ENCODE data around the gene RNASE3. TPM values are rescaled to one million over a fixed set of nuclear protein-coding genes. Genes with fewer than 3 reads are reported as not detected.
"Not testable (repeated sequence)": the region's sequence is repeated elsewhere in the genome, so short reads cannot be mapped to it uniquely, and the experiment has no call there.

RNASE3 gene
- total RNA-seq = not detected in 2 replicates
- long read RNA-seq = 0 reads

DNA sequence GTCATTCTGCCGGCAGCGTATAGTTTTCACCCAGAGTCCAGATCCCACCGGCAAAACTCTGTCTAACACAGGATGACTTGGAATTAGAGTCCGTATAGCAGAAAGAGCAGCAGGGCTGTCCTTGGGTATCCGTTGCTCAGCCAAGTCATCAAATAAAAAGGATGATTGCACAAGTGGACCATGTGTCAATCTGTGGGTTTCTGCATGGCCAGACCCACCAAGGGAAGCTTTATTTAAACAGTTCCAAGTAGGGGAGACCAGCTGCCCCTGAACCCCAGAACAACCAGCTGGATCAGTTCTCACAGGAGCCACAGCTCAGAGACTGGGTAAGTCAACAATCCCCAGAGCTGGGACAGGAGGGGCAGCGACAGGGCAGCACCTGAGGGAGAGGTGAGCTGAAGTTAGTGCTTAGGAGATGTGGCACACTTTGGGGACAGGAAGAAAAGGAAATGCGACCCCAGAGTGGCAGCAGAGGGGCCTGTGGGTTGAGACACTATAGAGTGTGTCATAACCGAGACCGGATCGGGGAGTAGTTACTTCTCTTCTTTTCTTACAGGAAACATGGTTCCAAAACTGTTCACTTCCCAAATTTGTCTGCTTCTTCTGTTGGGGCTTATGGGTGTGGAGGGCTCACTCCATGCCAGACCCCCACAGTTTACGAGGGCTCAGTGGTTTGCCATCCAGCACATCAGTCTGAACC is at the start of gene RNASE3:
TSS of gene RNASE3 (plus strand) at position 260 of the 700 bp plus-strand sequence. CDS start at position 562, 302 bp downstream.
- not testable (repeated sequence) for H3K4me3 Mint-ChIP-seq (ENCODE audit: unreplicated experiment); H3K9me3 Mint-ChIP-seq (ENCODE audit: unreplicated experiment); H3K27ac Mint-ChIP-seq (ENCODE audit: unreplicated experiment); DNase-seq (ENCODE audit: extremely low spot score, unreplicated experiment); H3K4me1 Mint-ChIP-seq (ENCODE audit: unreplicated experiment); H3K36me3 Mint-ChIP-seq (ENCODE audit: unreplicated experiment)
- peaks cover 14% of the 10 kb centered on the region for H3K27me3 Mint-ChIP-seq (ENCODE audit: unreplicated experiment)

DNA sequence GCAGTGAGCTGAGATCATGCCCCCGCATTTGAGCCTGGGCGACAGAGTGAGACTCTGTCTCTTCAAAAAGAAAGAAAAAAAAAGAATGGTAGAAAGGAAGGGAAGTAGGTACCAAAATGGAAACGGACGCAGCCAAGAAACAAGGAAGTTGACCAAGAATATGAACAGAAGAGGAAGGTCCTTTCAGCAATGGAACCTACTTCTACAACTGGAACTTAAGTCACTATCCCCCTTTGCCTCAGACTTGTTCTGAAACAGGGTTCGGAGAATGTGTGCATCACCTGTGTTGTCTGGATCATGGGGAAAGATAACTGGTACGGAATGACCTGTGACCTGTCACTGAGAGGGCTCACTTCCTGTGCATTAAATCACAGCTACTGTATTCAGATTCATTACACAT is 44.6 kb upstream of the RNASE3 start:
- Mint-ChIP-seq H3K36me3 (ENCODE audit: unreplicated experiment) (no peaks in the 10 kb centered on the region), H3K27me3 (ENCODE audit: unreplicated experiment) (peaks cover 13% of the 10 kb centered on the region), H3K4me3 (ENCODE audit: unreplicated experiment) (no peak overlapping the region), H3K9me3 (ENCODE audit: unreplicated experiment) (no peaks in the 10 kb centered on the region), H3K27ac (ENCODE audit: unreplicated experiment) (no peak overlapping the region), H3K4me1 (ENCODE audit: unreplicated experiment) (no peaks in the 10 kb centered on the region)
- TF ChIP-seq CTCF (IDR thresholded peaks at IDR 0.05) = no peak
- no peak for DNase-seq (ENCODE audit: extremely low spot score, unreplicated experiment)

GRCh38 chr14:20848316-20848954 is 42.8 kb upstream of the RNASE3 start:
- DNase-seq (ENCODE audit: extremely low spot score, unreplicated experiment) = no peak
- no peaks in the 10 kb centered on the region for H3K9me3 Mint-ChIP-seq (ENCODE audit: unreplicated experiment)
- no peaks in the 10 kb centered on the region for H3K4me1 Mint-ChIP-seq (ENCODE audit: unreplicated experiment)
- no peak overlapping the region for H3K4me3 Mint-ChIP-seq (ENCODE audit: unreplicated experiment)
- peaks cover 23% of the 10 kb centered on the region for H3K27me3 Mint-ChIP-seq (ENCODE audit: unreplicated experiment)
- TF ChIP-seq CTCF (IDR thresholded peaks at IDR 0.05) = no peak
- no peak overlapping the region for H3K27ac Mint-ChIP-seq (ENCODE audit: unreplicated experiment)
- H3K36me3 Mint-ChIP-seq (ENCODE audit: unreplicated experiment) = no peaks in the 10 kb centered on the region

- Mint-ChIP-seq H3K9me3 (ENCODE audit: unreplicated experiment) (no peaks in the 10 kb centered on the region), H3K4me3 (ENCODE audit: unreplicated experiment) (no peak overlapping the region), H3K27ac (ENCODE audit: unreplicated experiment) (no peak overlapping the region), H3K36me3 (ENCODE audit: unreplicated experiment) (no peaks in the 10 kb centered on the region), H3K27me3 (ENCODE audit: unreplicated experiment) (peaks cover 23% of the 10 kb centered on the region), H3K4me1 (ENCODE audit: unreplicated experiment) (no peaks in the 10 kb centered on the region)
- TF ChIP-seq CTCF (IDR thresholded peaks at IDR 0.05) = no peak
- no peak for DNase-seq (ENCODE audit: extremely low spot score, unreplicated experiment)
Measured at GRCh38 chr14:20848955-20849570, 42.1 kb upstream of the RNASE3 start.

- peaks cover 36% of the 10 kb centered on the region for H3K27me3 Mint-ChIP-seq (ENCODE audit: unreplicated experiment)
Measured at GRCh38 chr14:20853042-20853441, 38.1 kb upstream of the RNASE3 start.

More at GRCh38 chr14:20853042-20853441, 38.1 kb upstream of the RNASE3 start:
- Mint-ChIP-seq H3K4me3 (ENCODE audit: unreplicated experiment) (no peak overlapping the region), H3K36me3 (ENCODE audit: unreplicated experiment) (no peaks in the 10 kb centered on the region), H3K27ac (ENCODE audit: unreplicated experiment) (no peak overlapping the region), H3K4me1 (ENCODE audit: unreplicated experiment) (no peaks in the 10 kb centered on the region), H3K9me3 (ENCODE audit: unreplicated experiment) (no peaks in the 10 kb centered on the region)
- DNase-seq (ENCODE audit: extremely low spot score, unreplicated experiment) = no peak
- TF ChIP-seq CTCF (IDR thresholded peaks at IDR 0.05) = no peak
